ENCODE measurements around the gene ALG9. TPM values are rescaled to one million over a fixed set of nuclear protein-coding genes. Genes with fewer than 3 reads are reported as not detected.
A peak's percentile ranks its signal among the peaks of the same experiment; 100 is the strongest.

Gene ALG9
- polyA plus RNA-seq, 1 donor from 2014 or later: 92.1 TPM

- H3K9me3 ChIP-seq (ENCODE audit: low read length): no peaks in the 10 kb centered on the region
- H3K9ac ChIP-seq (ENCODE audit: low read length): peak within 1 kb of the TSS; percentile 91
- peaks cover 6% of the 10 kb centered on the region for H3F3A ChIP-seq (ENCODE audit: insufficient read depth, low read length, poor library complexity, severe bottlenecking)
- peak within 1 kb of the TSS; percentile 88 for H3K4me3 ChIP-seq (ENCODE audit: low read length)
- no peaks in the 10 kb centered on the region for H3K27me3 ChIP-seq (ENCODE audit: insufficient read depth, low read depth, low read length)
- peak within 1 kb of the TSS; percentile 93 for H3K4me2 ChIP-seq (ENCODE audit: low read length)
- peak within 1 kb of the TSS; percentile 78 for H2AFZ ChIP-seq (ENCODE audit: low read depth, low read length)
- peak within 1 kb of the TSS; percentile 97 for H3K27ac ChIP-seq (ENCODE audit: low read length)
- TF ChIP-seq POLR2AphosphoS5 (IDR thresholded peaks at IDR 0.05) (peak; percentile 83), RAD21 (conservative IDR thresholded peaks at IDR 0.05) (peak; percentile 85), TAF1 (IDR thresholded peaks at IDR 0.05; ENCODE audit: low read depth) (peak; percentile 88), EP300 (conservative IDR thresholded peaks at IDR 0.05; ENCODE audit: poor library complexity, severe bottlenecking) (peak; percentile 94), SMC3 (conservative IDR thresholded peaks at IDR 0.05; ENCODE audit: poor library complexity) (peak; percentile 79), MXI1 (conservative IDR thresholded peaks at IDR 0.05; ENCODE audit: poor library complexity, severe bottlenecking) (peak; percentile 95), EZH2 (IDR thresholded peaks at IDR 0.05; ENCODE audit: borderline replicate concordance, insufficient read depth, low read length, poor library complexity, severe bottlenecking) (no peak)
- TF ChIP-seq, protein P1, sequence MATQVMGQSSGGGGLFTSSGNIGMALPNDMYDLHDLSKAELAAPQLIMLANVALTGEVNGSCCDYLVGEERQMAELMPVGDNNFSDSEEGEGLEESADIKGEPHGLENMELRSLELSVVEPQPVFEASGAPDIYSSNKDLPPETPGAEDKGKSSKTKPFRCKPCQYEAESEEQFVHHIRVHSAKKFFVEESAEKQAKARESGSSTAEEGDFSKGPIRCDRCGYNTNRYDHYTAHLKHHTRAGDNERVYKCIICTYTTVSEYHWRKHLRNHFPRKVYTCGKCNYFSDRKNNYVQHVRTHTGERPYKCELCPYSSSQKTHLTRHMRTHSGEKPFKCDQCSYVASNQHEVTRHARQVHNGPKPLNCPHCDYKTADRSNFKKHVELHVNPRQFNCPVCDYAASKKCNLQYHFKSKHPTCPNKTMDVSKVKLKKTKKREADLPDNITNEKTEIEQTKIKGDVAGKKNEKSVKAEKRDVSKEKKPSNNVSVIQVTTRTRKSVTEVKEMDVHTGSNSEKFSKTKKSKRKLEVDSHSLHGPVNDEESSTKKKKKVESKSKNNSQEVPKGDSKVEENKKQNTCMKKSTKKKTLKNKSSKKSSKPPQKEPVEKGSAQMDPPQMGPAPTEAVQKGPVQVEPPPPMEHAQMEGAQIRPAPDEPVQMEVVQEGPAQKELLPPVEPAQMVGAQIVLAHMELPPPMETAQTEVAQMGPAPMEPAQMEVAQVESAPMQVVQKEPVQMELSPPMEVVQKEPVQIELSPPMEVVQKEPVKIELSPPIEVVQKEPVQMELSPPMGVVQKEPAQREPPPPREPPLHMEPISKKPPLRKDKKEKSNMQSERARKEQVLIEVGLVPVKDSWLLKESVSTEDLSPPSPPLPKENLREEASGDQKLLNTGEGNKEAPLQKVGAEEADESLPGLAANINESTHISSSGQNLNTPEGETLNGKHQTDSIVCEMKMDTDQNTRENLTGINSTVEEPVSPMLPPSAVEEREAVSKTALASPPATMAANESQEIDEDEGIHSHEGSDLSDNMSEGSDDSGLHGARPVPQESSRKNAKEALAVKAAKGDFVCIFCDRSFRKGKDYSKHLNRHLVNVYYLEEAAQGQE (IDR thresholded peaks at IDR 0.05; ENCODE audit: borderline replicate concordance): peak; percentile 85
- TF ChIP-seq, protein P2, sequence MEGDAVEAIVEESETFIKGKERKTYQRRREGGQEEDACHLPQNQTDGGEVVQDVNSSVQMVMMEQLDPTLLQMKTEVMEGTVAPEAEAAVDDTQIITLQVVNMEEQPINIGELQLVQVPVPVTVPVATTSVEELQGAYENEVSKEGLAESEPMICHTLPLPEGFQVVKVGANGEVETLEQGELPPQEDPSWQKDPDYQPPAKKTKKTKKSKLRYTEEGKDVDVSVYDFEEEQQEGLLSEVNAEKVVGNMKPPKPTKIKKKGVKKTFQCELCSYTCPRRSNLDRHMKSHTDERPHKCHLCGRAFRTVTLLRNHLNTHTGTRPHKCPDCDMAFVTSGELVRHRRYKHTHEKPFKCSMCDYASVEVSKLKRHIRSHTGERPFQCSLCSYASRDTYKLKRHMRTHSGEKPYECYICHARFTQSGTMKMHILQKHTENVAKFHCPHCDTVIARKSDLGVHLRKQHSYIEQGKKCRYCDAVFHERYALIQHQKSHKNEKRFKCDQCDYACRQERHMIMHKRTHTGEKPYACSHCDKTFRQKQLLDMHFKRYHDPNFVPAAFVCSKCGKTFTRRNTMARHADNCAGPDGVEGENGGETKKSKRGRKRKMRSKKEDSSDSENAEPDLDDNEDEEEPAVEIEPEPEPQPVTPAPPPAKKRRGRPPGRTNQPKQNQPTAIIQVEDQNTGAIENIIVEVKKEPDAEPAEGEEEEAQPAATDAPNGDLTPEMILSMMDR (IDR thresholded peaks at IDR 0.05; ENCODE audit: poor library complexity, severe bottlenecking): peak; percentile 99
- H3K79me2 ChIP-seq (replicated peaks; ENCODE audit: insufficient read depth, low read length): no peaks in the 10 kb centered on the region
- no peaks in the 10 kb centered on the region for H3K9me2 ChIP-seq (ENCODE audit: insufficient read depth, low read length)
- H4K20me1 ChIP-seq (ENCODE audit: insufficient read depth): no peaks in the 10 kb centered on the region
- no peaks in the 10 kb centered on the region for H3K36me3 ChIP-seq (ENCODE audit: insufficient read depth, low read length)
These were observed 7.7 kb upstream of the ALG9 start, which contains the start of the genes CFAP68 and FDXACB1 for GRCh38 chr11:111878849-111879636. TSS of gene CFAP68 (plus strand) at chr11:111879541. CDS start at chr11:111879561, 20 bp downstream. TSS of gene FDXACB1 (minus strand) at chr11:111879165. CDS start at chr11:111879132, 33 bp downstream.

DNA sequence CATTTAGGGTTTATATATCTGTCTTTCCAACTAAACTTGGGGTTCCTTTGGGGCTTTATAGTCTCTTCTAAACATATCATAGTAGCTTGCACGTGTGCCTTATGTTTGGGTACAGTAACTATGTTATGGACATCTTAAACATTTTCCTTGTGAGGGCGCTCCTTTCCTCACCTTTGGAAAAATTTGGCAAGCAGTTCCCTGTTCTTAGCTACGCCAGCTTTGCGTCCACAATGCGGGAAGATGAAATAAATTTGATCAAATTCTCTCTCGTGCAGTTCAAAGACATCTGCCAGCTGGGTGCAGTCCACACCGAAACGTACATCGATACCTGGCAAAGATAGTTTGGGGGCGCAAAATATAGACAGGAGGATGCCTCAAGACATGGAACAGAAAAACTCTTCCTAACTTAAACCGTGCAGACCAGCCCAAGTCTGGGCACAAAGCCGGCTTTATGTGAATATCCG is 7.0 kb upstream of the ALG9 start:
- Histone ChIP-seq H3K9ac (ENCODE audit: low read length) (peak overlapping the region; percentile 91), H3K4me2 (ENCODE audit: low read length) (peak overlapping the region; percentile 93), H3K36me3 (ENCODE audit: insufficient read depth, low read length) (no peaks in the 10 kb centered on the region), H3K27ac (ENCODE audit: low read length) (peak overlapping the region; percentile 97), H4K20me1 (ENCODE audit: insufficient read depth) (no peaks in the 10 kb centered on the region), H2AFZ (ENCODE audit: low read depth, low read length) (peak overlapping the region; percentile 78), H3K9me3 (ENCODE audit: low read length) (no peaks in the 10 kb centered on the region), H3K27me3 (ENCODE audit: insufficient read depth, low read depth, low read length) (no peaks in the 10 kb centered on the region), H3K9me2 (ENCODE audit: insufficient read depth, low read length) (no peaks in the 10 kb centered on the region), H3K79me2 (replicated peaks; ENCODE audit: insufficient read depth, low read length) (no peaks in the 10 kb centered on the region), H3F3A (ENCODE audit: insufficient read depth, low read length, poor library complexity, severe bottlenecking) (peaks cover 6% of the 10 kb centered on the region), H3K4me3 (ENCODE audit: low read length) (peak overlapping the region; percentile 88)
- TF ChIP-seq SMC3 (conservative IDR thresholded peaks at IDR 0.05; ENCODE audit: poor library complexity) (no peak), RAD21 (conservative IDR thresholded peaks at IDR 0.05) (no peak), EZH2 (IDR thresholded peaks at IDR 0.05; ENCODE audit: borderline replicate concordance, insufficient read depth, low read length, poor library complexity, severe bottlenecking) (no peak), POLR2AphosphoS5 (IDR thresholded peaks at IDR 0.05) (no peak), TAF1 (IDR thresholded peaks at IDR 0.05; ENCODE audit: low read depth) (no peak)

All from neural cell (in vitro differentiated cells).